Left kidney (tissue), 2 donors: ENCODE measurements around the gene GLIS2. TPM values are rescaled to one million over a fixed set of nuclear protein-coding genes. Genes with fewer than 3 reads are reported as not detected.
"Not testable (repeated sequence)": the region's sequence is repeated elsewhere in the genome, so short reads cannot be mapped to it uniquely, and the experiment has no call there.

ENCODE experiments used
- DNase-seq: peaks from one replicate; pipeline ENCODE4 v3.0.0-alpha.2; 2013
- polyA plus RNA-seq: library from polyadenylated mRNA; unstranded; fragments of 120-200 nt; gene quantifications from one replicate; pipeline ENCODE4 v1.2.1, GENCODE V29; 2013; ENCODE audit not compliant: insufficient read length

GLIS2 gene
- polyA plus RNA-seq, 1 donor, result 32.5 TPM

- no peak for DNase-seq
These were observed 3.9 kb downstream of the GLIS2 start for GRCh38 chr16:4319454-4320421.

DNA sequence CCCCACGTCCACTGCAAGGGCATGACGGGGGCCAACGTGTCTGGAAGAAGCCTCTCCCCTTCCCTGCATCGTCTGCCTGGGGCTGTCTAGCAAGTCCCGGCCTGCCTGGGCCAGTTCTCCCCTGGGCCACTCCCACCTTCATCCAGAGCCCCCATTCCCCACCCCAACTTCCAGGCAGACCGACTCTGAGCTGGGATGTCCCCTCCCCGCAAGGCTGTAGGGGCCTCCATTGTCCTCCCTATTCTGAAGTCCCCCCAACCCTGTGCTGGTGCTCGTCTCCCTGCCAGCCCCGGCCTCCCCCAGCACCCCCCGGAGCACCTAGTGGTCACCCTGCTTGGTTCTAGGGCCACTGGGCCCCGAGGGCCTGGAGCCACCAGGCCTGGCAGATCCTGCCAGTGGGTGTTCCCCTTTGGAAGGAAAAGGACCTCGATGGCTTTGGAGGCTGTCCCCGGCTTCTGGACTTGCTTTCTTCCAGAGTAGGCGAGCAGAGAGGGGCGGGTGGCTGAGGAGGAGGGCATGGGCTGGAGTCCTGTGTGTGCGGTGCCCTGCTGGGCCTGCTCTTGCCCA, 4.8 kb downstream of the GLIS2 start:
- DNase-seq, result no peak

GRCh38 chr16:4321286-4322120, 5.6 kb downstream of the GLIS2 start:
- DNase-seq, result no peak

DNA sequence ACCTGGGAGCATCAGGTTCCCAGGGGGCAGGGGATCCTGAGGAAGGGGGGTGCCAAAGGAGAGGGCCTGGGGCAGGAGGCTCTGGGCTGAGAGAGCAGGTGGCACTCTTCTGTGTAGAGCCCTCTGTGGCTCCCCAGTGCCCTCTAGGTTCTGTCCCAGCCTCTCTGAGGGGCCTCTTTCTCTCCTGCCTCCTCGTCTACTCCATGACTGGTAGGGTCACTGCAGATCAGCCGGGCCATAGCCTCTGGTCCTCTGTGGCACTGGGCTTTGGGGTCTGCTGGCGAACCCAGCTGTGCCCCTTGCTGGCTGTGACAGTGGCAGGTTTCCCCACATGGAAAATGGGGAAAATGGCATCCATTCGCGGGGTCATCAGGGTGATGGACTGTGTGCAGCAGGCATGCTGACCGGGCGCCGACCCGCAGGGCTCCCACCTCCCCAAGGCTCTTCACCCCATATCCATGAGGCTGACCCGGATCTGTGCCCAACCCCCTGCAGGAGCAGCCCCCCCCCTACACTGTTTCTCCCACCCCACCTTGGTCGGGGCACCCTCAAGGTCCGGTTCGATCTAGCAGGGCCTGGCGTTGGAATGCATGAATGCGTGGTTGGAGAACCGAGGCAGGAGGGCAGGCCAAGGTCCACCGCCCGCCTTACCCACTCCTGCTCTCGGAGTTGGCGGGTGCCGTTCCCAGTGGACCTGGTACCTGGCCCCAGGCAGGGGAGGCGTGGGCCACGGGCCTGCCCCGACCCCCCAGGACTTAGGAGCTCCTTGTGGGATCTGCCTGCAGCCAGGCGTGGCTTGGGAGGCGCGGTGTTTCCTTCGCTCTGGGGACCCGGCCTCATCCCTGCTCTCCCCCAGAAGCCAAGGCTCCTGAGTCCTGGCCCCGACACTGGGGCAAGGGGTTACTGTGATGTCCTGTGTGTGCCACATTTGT, 6.5 kb downstream of the GLIS2 start:
- no peak for DNase-seq

DNA sequence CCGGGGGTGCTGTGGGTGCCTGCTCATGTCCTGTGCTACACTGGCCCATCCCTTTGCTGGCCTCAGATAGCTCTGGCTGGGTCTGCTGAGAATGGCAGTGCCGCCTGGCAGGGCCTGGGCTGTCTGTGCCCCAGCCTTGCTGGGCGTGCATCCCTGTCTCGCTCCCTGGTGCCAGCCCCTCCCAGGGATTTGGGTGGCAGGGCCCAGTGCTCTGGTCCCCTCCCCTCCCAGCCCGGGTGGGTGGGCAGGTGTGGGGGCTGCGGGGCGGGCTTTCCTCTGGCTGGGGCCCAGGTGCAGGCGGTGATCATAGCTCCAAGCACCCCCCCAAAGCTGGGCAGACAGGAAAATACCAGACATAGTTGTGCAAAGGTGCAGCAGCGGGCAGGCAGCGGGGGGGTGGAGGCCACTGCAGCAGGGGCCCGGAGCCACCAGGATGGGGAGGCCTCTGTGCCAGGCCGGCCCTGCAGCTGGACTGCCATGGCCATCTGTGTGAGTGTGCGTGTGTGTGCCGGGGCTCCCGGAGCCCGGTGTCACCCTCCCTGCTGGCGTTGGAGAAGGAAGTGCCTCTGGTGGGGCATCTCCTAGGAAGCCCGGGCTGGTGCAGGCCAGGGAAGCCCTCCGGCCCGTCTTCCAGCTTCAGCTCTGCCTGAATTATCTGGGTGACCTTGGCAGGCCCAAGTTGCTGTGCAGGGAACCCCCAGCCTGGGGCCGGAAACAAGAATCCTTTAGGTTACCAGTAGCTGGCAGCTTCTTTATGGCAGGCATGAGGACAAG, 7.4 kb downstream of the GLIS2 start:
- DNase-seq, result no peak

- DNase-seq, result no peak
These were observed 8.1 kb downstream of the GLIS2 start for GRCh38 chr16:4323845-4324488.

DNA sequence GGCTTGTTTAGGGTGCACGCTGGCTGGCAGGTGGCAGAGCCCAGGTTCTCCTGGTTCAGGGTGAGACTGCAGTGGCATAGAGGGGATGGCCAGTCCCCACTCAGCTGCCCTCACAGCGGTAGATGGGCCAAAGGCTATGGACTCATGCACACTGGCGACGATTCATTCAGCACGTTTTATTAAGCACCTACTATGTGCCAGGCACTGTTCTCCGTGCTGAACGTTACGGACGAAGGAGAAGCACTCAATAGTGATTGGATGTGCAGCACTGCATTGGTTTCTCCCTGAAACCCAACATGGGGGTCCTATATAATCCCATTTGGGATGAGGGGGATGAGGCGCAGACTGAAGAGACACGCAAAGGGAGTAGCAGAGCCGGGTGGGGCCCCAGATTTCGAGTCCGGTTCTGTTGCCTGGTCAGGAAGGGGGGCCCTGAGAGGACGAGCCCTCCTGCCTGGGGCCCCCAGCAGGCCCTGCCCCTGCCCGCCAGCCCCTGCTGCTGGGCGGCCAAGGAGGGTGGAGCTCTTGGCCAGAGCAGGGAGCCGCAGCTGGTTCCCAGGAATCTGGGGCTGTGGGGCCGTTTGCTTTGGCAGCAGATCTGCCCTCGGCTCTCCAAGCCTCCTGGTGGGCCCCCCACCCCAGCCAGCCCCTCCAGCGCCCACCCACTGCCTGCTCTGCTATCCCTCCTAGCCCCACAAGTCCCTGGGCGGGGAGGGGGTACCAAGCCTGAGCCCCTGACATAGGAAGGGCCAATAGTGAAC, 8.8 kb downstream of the GLIS2 start:
- no peak for DNase-seq

- no peak for DNase-seq
These were observed 9.4 kb downstream of the GLIS2 start for GRCh38 chr16:4325253-4325758.

- no peak for DNase-seq
These were observed 11.6 kb downstream of the GLIS2 start for GRCh38 chr16:4327386-4328045.

DNA sequence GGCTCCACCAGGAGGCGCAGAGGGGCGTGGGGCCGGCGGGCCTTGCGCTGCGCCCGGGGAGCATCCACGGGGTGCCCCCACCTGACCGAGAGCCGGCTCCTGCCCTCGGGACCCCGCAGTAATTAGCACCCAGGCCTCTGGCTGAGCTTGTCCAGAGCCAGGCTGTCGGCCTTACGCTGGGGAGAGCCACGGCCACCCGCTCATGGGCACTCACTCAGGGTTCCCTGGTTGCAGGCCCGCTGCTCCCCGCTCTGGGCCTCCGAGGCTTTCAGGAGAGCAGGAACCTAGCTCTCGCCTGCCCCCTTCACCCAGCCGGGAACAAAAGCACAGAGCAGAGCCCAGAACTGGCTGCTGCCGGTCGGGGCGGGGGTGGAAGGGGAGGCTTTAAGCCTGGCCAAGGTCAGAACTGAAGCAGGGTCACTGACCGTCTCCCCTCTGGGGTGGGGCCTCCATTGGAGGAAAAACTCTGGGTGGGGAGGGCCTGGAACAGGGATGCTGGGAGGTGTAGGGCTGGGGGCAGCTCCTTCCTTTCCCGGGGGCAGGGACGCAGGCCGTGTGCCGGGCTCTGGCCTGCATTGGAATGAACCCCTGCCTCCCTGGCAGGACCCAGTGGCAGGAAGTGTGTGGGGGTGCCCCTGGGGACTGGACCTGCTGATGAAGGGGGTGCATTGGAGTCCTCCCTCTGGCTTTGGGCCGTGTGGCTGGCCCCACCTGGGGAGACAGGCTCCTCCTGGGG, 12.3 kb downstream of the GLIS2 start:
- peak; percentile 83 for DNase-seq

DNA sequence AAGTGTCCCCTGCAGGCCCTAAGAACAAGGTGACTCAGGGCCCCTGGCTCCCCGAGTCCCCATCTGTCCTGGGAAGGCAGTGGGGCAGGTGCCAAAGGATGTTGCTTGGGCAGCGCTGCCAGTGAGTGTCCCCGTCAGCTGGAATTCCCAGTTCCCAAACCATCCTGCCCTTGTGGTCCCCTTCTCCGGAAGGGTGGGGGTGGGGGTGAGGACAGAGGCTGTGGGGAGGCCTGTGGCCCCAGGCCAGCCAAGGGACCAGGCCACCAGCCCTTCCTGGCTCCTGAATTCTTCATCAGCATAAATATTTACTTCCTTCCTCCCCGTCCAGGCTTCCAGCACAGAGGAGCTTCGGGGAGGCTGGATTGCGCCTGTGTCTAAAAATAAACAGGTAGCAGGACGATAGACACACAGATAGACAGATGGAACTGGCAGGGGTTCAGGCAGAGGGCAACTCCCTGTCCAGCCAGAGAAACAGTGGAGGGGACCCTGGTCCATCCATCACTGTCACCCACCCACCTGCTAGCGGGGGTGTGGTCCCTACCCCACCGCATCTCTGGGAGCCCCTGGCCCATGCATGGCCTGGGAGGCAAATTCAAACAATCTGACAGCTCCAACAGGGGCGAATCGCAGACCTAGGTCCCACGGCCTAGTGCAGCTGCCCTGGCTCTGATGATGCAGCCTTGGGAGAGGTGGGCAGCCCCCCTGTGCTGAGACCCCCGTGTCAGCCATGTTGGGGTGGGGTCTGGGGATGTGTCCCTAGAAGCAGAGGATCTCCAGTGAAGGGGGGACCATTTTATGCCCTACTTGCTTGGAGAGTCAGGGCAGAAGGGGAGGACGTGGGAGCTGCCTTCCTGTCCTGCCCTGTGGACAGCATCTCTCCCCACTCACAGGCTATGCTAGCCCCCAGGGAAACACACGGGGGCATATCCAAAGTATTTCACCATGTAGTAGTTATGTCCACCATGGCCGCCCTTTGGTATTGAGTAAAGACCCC, 13.2 kb downstream of the GLIS2 start:
- DNase-seq, result no peak

DNA sequence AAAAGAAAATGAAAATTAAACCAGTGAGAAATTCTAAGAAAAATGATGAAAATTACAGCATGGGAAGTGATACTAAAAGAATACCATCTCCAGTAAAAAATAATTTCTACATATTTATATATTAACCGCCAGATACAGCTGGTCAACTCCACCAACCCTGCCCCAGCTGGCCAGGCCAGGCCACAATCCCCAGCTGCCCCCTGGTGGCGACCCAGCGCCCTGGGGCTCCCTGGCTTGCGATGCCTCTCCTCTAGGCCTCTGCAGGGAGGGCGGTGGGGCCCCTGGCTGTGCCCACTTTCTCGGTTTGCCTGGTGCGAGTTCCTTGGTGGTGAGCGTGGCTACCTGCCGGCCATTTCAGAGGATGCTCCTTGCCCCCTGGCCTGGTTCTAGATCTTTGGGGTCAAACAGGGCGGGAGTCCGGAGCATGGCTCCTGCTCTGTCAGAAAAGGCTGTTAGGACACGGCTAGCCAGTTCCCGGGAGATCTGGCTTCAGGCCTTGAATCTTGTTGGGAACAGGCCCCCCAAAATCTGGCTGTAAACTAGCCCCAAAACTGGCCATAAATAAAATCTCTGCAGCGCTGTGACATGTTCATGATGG, 14.5 kb downstream of the GLIS2 start:
- no peak for DNase-seq

GRCh38 chr16:4332083-4332482, 16.2 kb downstream of the GLIS2 start:
- no peak for DNase-seq

DNA sequence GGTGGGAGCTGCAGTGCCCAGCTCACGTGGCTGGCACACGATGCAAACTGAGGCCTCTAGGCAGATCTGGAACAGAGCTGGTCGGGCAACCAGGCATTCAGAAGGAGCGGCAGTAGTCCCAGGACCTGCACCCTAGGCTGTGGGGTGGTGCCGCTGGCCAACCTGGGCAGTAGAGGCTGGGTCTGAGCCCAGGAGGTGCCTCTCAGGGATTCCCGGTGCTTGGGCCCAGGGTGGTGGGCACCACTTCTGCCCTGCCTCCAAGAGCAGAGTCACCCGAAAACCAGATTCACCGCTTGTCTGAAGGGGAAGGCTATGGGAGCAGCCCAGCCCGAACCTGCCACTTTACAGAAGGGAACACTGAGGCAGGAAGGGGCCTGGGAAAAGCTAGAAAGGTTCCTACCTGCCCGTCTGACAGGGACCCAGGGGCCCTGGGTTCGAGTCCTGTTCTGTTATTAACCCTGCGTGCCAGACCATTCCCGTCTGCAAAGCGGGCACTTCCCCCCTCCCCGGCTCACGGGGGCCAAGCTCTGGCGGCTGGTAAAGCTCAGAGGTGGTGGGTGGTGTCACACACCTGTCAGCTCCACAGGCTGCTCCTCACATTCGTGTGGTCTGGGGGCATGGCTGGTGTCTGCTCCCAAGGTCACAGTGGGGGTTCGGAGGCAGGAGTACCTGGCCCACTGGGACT, 16.9 kb downstream of the GLIS2 start:
- DNase-seq, result no peak

- DNase-seq, result no peak
These were observed 17.4 kb downstream of the GLIS2 start for GRCh38 chr16:4333308-4333638.

DNA sequence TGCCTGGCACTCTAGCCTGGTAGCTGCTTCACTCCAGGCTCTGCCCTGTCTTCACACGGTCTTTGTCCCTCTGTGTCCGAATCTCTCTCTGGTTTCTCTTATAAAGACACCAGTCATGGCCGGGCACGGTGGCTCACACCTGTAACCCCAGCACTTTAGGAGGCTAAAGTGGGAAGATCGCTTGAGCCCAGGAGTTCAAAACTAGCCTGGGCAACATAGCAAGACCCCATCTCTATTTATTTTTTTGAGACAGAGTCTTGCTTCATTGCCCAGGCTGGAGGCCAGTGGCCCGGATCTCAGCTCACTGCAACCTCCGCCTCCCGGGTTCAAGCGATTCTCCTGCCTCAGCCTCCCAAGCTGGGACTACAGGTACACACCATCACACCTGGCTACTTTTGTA, 17.8 kb downstream of the GLIS2 start:
- not testable (repeated sequence) for DNase-seq
